K562 (cell line): Measurements from ENCODE around the gene MYO1H. TPM values are rescaled to one million over a fixed set of nuclear protein-coding genes. Genes with fewer than 3 reads are reported as not detected.

Source experiments
- ATAC-seq: fragments of 200-7000 bp; cut with Tn5 transposase; 3 replicates; pipeline ENCODE4 v1.9.1; 2020; ENCODE audit warnings: moderate library complexity
- BruUV-seq: library from RNA; stranded (reverse); fragments of 400-500 nt; replicated peaks from 2 replicates; lab custom pipeline; 2021; lab: Mats Ljungman, UMichigan
- CTCF ChIA-PET: fragments of 300-600 bp; formaldehyde crosslinking; extraction: SDS; loops from one replicate; lab custom pipeline; 2021; ENCODE audit warnings: low intra/inter-chr PET ratio; lab: Yijun Ruan, JAX
- POLR2A ChIA-PET: fragments of 300-600, 350-650 bp; sonication (Branson Sonifier 250); formaldehyde crosslinking; extraction: SDS; loops from one replicate; lab custom pipeline; 2021; ENCODE audit warnings: antibody characterized with exemption, inconsistent platforms; lab: Yijun Ruan, JAX
- DNase-seq, 4 experiments: peaks; one replicate each; pipeline versions ENCODE4 v3.0.0 to v3.0.0-alpha.2; 2011 to 2018; ENCODE audit warnings: low spot score in 3 of 4, mixed read lengths in 3 of 4; ENCODE audit errors: extremely low read depth in 1 of 4
- FAIRE-seq: peaks from 2 replicates; lab custom pipeline; 2011; peaks lifted over from hg19 to GRCh38; lab: Jason Lieb, UNC
- H2AFZ ChIP-seq: 2 replicates; pipeline ENCODE4 v1.6.0; 2011; ENCODE audit warnings: low read depth, low read length, control low read depth, inconsistent platforms
- H3K27ac ChIP-seq: fragments of 200-600 bp; 3 replicates; pipeline ENCODE4 v1.8.0; 2011; ENCODE audit warnings: low read depth, mild to moderate bottlenecking, control low read depth, inconsistent platforms, low read length, moderate library complexity, mixed read lengths; ENCODE audit errors: extremely low read depth
- H3K27me3 ChIP-seq, 2 experiments: fragments of 300-600 bp in 1 of 2; 2 replicates in 1 of 2; 3 replicates in 1 of 2; pipeline versions ENCODE4 v1.6.0 to v1.8.0; 2011; ENCODE audit warnings: inconsistent platforms in 2 of 2, low read length in 2 of 2, mild to moderate bottlenecking in 1 of 2, mixed read lengths in 1 of 2, moderate library complexity in 1 of 2; ENCODE audit not compliant: control insufficient read depth in 2 of 2, insufficient read depth in 2 of 2
- H3K36me3 ChIP-seq: fragments of 300-600 bp; 3 replicates; pipeline ENCODE4 v1.8.0; 2011; ENCODE audit warnings: mild to moderate bottlenecking, low read length, inconsistent platforms; ENCODE audit not compliant: control insufficient read depth, insufficient read depth
- H3K4me1 ChIP-seq, 2 experiments: fragments of 200-600 bp in 1 of 2; replicated peaks in 1 of 2; 2 replicates in 1 of 2; 3 replicates in 1 of 2; pipeline versions ENCODE4 v1.5.1 to v1.8.0; 2011; ENCODE audit warnings: inconsistent platforms in 2 of 2, low read length in 2 of 2, mild to moderate bottlenecking in 1 of 2, mixed read lengths in 1 of 2, moderate library complexity in 1 of 2; ENCODE audit not compliant: control insufficient read depth in 2 of 2, insufficient read depth in 2 of 2
- H3K4me2 ChIP-seq: 2 replicates; pipeline ENCODE4 v1.6.1; 2011; ENCODE audit warnings: low read length, control low read depth, inconsistent platforms, mixed read lengths; ENCODE audit not compliant: insufficient read depth
- H3K4me3 ChIP-seq: fragments of 200-600 bp; sonication (generic), shearing (Covaris generic); 2 replicates; pipeline ENCODE4 v1.5.1; 2016; ENCODE audit warnings: control low read depth, inconsistent platforms
- H3K79me2 ChIP-seq: fragments of 200-600 bp; 3 replicates; pipeline ENCODE4 v1.8.0; 2011; ENCODE audit warnings: low read length, inconsistent platforms; ENCODE audit not compliant: control insufficient read depth, insufficient read depth
- H3K9ac ChIP-seq, 2 experiments: 2 replicates each; pipeline versions ENCODE4 v1.6.0 to v1.6.1; 2011; ENCODE audit warnings: low read depth in 2 of 2, low read length in 2 of 2, control low read depth in 1 of 2, inconsistent platforms in 1 of 2, mild to moderate bottlenecking in 1 of 2, mixed read lengths in 1 of 2; ENCODE audit not compliant: insufficient read depth in 1 of 2
- H3K9me1 ChIP-seq: one replicate; pipeline ENCODE4 v1.6.0; 2011; ENCODE audit warnings: inconsistent platforms, mild to moderate bottlenecking, low read length, moderate library complexity; ENCODE audit not compliant: control insufficient read depth, insufficient read depth
- H3K9me3 ChIP-seq: replicated peaks from 2 replicates; pipeline ENCODE4 v1.5.1; 2011; ENCODE audit warnings: low read depth, low read length, inconsistent platforms; ENCODE audit not compliant: control insufficient read depth, insufficient read depth
- H4K20me1 ChIP-seq: replicated peaks from 2 replicates; pipeline ENCODE4 v1.6.1; 2011; ENCODE audit warnings: low read length, inconsistent platforms, mixed read lengths; ENCODE audit not compliant: control insufficient read depth, insufficient read depth
- C11orf30 ChIP-seq: fragments of 450-650 bp; IDR thresholded peaks from 2 replicates; pipeline ENCODE4 v1.6.1; 2016; ENCODE audit warnings: low read depth, mild to moderate bottlenecking
- MAFG ChIP-seq: fragments of 450-650 bp; conservative IDR thresholded peaks from 2 replicates; pipeline ENCODE4 v1.6.1; 2016; ENCODE audit warnings: missing genetic modification characterization, missing compliant biosample characterization
- MAFK ChIP-seq: IDR thresholded peaks from 2 replicates; pipeline ENCODE4 v1.6.1; 2011; ENCODE audit warnings: low read length, improper control_type of control experiment
- ZNF316 ChIP-seq: fragments of 450-650 bp; IDR thresholded peaks from 2 replicates; pipeline ENCODE4 v1.6.1; 2016
- ZNF785 ChIP-seq: fragments of 250-450 bp; sonication (Bioruptor Pico); IDR thresholded peaks from 2 replicates; pipeline ENCODE4 v1.4.0; 2020; ENCODE audit warnings: mild to moderate bottlenecking
- WGBS: fragments of 100-300 bp; shearing (Covaris generic); methylation state at CpG from one replicate; pipeline ENCODE4 v1.1.6; 2016; ENCODE audit warnings: low coverage, mixed read lengths; ENCODE audit not compliant: insufficient coverage; ENCODE audit errors: missing lambda C conversion rate; 5-methylcytosine and 5-hydroxymethylcytosine counted together
- in situ Hi-C: fragments of 300-500 bp; cut with MboI; formaldehyde crosslinking; loops from 4 replicates; pipeline ENCODE4 v1.15.0; 2018; ENCODE audit warnings: inconsistent platforms, mixed read lengths
- intact Hi-C: fragments of 100-400 bp; cut with micrococcal nuclease; formaldehyde crosslinking; loops from 2 replicates; pipeline ENCODE4 v1.14.2; 2022
- polyA plus RNA-seq, 8 experiments: library from polyadenylated mRNA; depleted of rRNA in 4 of 8; stranded (reverse) in 5 of 8; unstranded in 3 of 8; fragments of >200 nt; fragmentation: Nextera tagmentation in 2 of 8; fragmentation: Illumina TruSeq in 1 of 8; extraction: Ambion mirVana in 2 of 8; extraction: Trizol in 1 of 8; gene quantifications; 2 replicates each; pipeline versions ENCODE4 v1.2.1 to v1.2.3, GENCODE V29; 2011 to 2014; ENCODE audit warnings: inconsistent platforms in 1 of 8, missing spikeins in 1 of 8
- total RNA-seq, 7 experiments: library from RNA; depleted of rRNA in 6 of 7; stranded (reverse); fragments of >200 nt in 6 of 7; fragmentation: Illumina TruSeq in 2 of 7; extraction: Trizol in 2 of 7; gene quantifications; 2 replicates each; pipeline versions ENCODE4 v1.2.1 to v1.2.3, GENCODE V29; 2011 to 2021; ENCODE audit warnings: low replicate concordance in 1 of 7

The MYO1H gene
- total and polyA plus RNA-seq, 9 of the 15 experiments (the other 6 are each of a cell fraction or from before 2014, with no cell fraction given), result not detected

- no peak for DNase-seq
- in situ Hi-C loops, result no loop called here
- ATAC-seq, result no peak
- H3K9me1 ChIP-seq, result no peaks in the 10 kb centered on the region
- no peak overlapping the region for H3K4me3 ChIP-seq
- no peaks in the 10 kb centered on the region for H3K9me3 ChIP-seq
- H3K36me3 ChIP-seq, result no peaks in the 10 kb centered on the region
- ChIA-PET CTCF (no interaction called here), POLR2A (no interaction called here)
- H3K27ac ChIP-seq, result no peak overlapping the region
- WGBS, result 8% methylated on average over 4 of the region's 4 CpGs
- H4K20me1 ChIP-seq, result 0 out of 2 replicates have a peak, but pooled peaks cover 2% of the 10 kb centered on the region
- TF ChIP-seq ZNF316 (peak; percentile 68), MAFK (peak; percentile 27; the same call in 1 of the 2 replicates), C11orf30 (peak; percentile 42; the same call in 1 of the 2 replicates), ZNF785 (CRISPR knock-in tag) (no peak), MAFG (tag) (0 out of 2 replicates have a peak, but pooled peaks have one; percentile 19)
- TF ChIP-seq, all 486 proteins: peak for 4
- Histone ChIP-seq H3K9ac (no peak overlapping the region), H3K79me2 (no peaks in the 10 kb centered on the region), H3K4me1 (no peaks in the 10 kb centered on the region), H2AFZ (no peak overlapping the region), H3K4me2 (no peak overlapping the region), H3K27me3 (peaks cover 2 to 31% of the 10 kb centered on the region in 2 experiments; a peak in 2 of 5 replicates)
- no TSS peak for BruUV-seq
- no peak for FAIRE-seq
- intact Hi-C loops, result no loop called here
These were observed 71.3 kb downstream of the MYO1H start for GRCh38 chr12:109418848-109419480.
